Body of pancreas (tissue), 4 donors: ENCODE data around the gene ZNF420. TPM values are rescaled to one million over a fixed set of nuclear protein-coding genes. Genes with fewer than 3 reads are reported as not detected.
A peak's percentile ranks its signal among the peaks of the same experiment; 100 is the strongest.

Source experiments
- ATAC-seq: fragments of 150-250 bp; one replicate; pipeline ENCODE4 v1.9.1; 2016
- DNase-seq, 4 donors: peaks; one replicate each; pipeline ENCODE4 v3.0.0-alpha.2; 2019
- H3K27ac ChIP-seq, 4 donors: fragments of 200-600 bp; sonication (generic); 1 replicate in 3 of 4; 2 replicates in 1 of 4; pipeline versions ENCODE4 v1.5.1 to v1.6.1; 2016 to 2019; ENCODE audit warnings: mild to moderate bottlenecking in 1 of 4, mixed read lengths in 1 of 4, moderate library complexity in 1 of 4
- H3K27me3 ChIP-seq, 2 donors: fragments of 200-600 bp; sonication (generic); one replicate each; pipeline ENCODE4 v1.6.0; 2016; ENCODE audit warnings: mild to moderate bottlenecking in 1 of 2
- H3K36me3 ChIP-seq, 2 donors: fragments of 200-600 bp; sonication (generic); replicated peaks in 1 of 2; 2 replicates each; pipeline ENCODE4 v1.5.1; 2016; ENCODE audit warnings: low read depth in 2 of 2; ENCODE audit not compliant: insufficient read depth in 1 of 2
- H3K4me1 ChIP-seq: fragments of 200-600 bp; sonication (generic); one replicate; pipeline ENCODE4 v1.6.0; 2016
- H3K4me3 ChIP-seq, 2 donors: fragments of 200-600 bp; sonication (generic); 1 replicate in 1 of 2; 2 replicates in 1 of 2; pipeline ENCODE4 v1.5.1; 2016 to 2019
- H3K9me3 ChIP-seq, 3 donors: fragments of 200-600 bp; sonication (generic); 1 replicate in 2 of 3; 2 replicates in 1 of 3; pipeline ENCODE4 v1.5.1; 2016
- POLR2A ChIP-seq, 3 donors: fragments of 450-650 bp; IDR thresholded peaks; one replicate each; pipeline ENCODE4 v1.6.1; 2016; ENCODE audit warnings: antibody characterized with exemption in 3 of 3, mild to moderate bottlenecking in 2 of 3
- WGBS, 2 donors: methylation state at CpG; one replicate each; pipeline ENCODE4 v1.1.5; 2017; 5-methylcytosine and 5-hydroxymethylcytosine counted together
- intact Hi-C: fragments of 100-400 bp; cut with DNase I; formaldehyde crosslinking; loops from one replicate; pipeline ENCODE4 v1.15.1; 2023
- total RNA-seq, 2 donors: library from RNA; depleted of rRNA; stranded (reverse); fragments of >200 nt; gene quantifications; one replicate each; pipeline ENCODE4 v1.1.0, GENCODE V29; 2016
- TF ChIP-seq, protein P1 (sequence below), 7 experiments: fragments of 450-650 bp in 4 of 7; fragments of 200-600 bp in 3 of 7; sonication (generic) in 3 of 7; IDR thresholded peaks; one replicate each; pipeline ENCODE4 v1.5.1; 2016 to 2019; ENCODE audit warnings: antibody characterized with exemption in 7 of 7

Gene ZNF420
- 1 to 10 TPM; 2.6 to 4.4 TPM for total RNA-seq

- H3K36me3 ChIP-seq: no peaks in the 10 kb centered on the region
- TF ChIP-seq, protein P1, sequence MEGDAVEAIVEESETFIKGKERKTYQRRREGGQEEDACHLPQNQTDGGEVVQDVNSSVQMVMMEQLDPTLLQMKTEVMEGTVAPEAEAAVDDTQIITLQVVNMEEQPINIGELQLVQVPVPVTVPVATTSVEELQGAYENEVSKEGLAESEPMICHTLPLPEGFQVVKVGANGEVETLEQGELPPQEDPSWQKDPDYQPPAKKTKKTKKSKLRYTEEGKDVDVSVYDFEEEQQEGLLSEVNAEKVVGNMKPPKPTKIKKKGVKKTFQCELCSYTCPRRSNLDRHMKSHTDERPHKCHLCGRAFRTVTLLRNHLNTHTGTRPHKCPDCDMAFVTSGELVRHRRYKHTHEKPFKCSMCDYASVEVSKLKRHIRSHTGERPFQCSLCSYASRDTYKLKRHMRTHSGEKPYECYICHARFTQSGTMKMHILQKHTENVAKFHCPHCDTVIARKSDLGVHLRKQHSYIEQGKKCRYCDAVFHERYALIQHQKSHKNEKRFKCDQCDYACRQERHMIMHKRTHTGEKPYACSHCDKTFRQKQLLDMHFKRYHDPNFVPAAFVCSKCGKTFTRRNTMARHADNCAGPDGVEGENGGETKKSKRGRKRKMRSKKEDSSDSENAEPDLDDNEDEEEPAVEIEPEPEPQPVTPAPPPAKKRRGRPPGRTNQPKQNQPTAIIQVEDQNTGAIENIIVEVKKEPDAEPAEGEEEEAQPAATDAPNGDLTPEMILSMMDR (IDR thresholded peaks at IDR 0.05): peak in 2 of 7 experiments; percentile 9 to 12
- peak in 2 of 3 donors; percentile 65 for TF ChIP-seq POLR2A (IDR thresholded peaks at IDR 0.05)
- peak within 1 kb of the TSS; percentile 42 to 86 (median 73) for H3K27ac ChIP-seq
- ATAC-seq (peak; percentile 99), DNase-seq (peak; percentile 93 to 97 (median 94))
- peaks cover 11% of the 10 kb centered on the region for H3K4me1 ChIP-seq
- peak within 1 kb of the TSS; percentile 46 to 92 for H3K4me3 ChIP-seq
- peaks cover 0 to 8% (median 0%) of the 10 kb centered on the region in 3 donors for H3K9me3 ChIP-seq
- no peaks in the 10 kb centered on the region for H3K27me3 ChIP-seq
- intact Hi-C loops: no loop called here
- WGBS, 2 donors: 0% methylated on average over 6 to 60 of the region's 61 CpGs
Measured at GRCh38 chr19:37077934-37078716, at the start of gene ZNF420. Gene ZNF420, plus strand, starts transcription at chr19:37078433. Its CDS starts 10,686 bp downstream, at chr19:37089119.

DNA sequence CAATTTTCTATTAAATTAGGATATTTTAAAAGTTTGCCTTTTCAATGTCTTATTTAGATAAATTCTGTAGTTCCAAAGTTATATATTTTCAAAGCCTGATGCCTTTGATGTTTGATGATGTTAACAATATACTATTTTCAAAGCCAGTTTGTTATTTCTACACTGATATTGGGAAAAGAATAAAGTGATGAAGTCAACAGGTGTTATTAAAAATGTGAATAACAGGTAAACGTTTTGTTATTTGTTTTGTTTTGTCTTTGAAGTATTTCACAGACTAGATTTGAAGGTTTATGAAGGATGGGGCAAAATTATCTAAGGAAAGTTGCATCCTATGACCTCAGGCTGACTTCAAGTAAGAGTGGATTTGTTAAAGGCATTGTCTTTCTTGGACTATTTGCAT lies 33.1 kb upstream of the ZNF420 start:
- intact Hi-C loops: no loop called here
- TF ChIP-seq, protein P1 (IDR thresholded peaks at IDR 0.05): no peak
- no peak for TF ChIP-seq POLR2A (IDR thresholded peaks at IDR 0.05)
- H3K4me1 ChIP-seq: no peaks in the 10 kb centered on the region
- WGBS, 2 donors: 18 to 24% methylated on average over 1 of the region's 1 CpG
- no peaks in the 10 kb centered on the region for H3K27me3 ChIP-seq
- no peaks in the 10 kb centered on the region for H3K36me3 ChIP-seq
- no peak overlapping the region for H3K27ac ChIP-seq
- H3K9me3 ChIP-seq: peaks cover 0 to 9% (median 0%) of the 10 kb centered on the region in 3 donors
- ATAC-seq: no peak
- H3K4me3 ChIP-seq: no peak overlapping the region
- no peak for DNase-seq

- H3K27ac ChIP-seq: no peak overlapping the region
- WGBS, 2 donors: 90 to 95% methylated on average over 7 to 21 of the region's 22 CpGs
- no peak for TF ChIP-seq POLR2A (IDR thresholded peaks at IDR 0.05)
- TF ChIP-seq, protein P1 (IDR thresholded peaks at IDR 0.05): no peak
- H3K4me1 ChIP-seq: no peaks in the 10 kb centered on the region
- no peak overlapping the region for H3K4me3 ChIP-seq
- ATAC-seq (no peak), DNase-seq (no peak)
- H3K9me3 ChIP-seq: peaks cover 0 to 50% (median 0%) of the 10 kb centered on the region in 3 donors
- no peaks in the 10 kb centered on the region for H3K27me3 ChIP-seq
- intact Hi-C loops: no loop called here
- no peaks in the 10 kb centered on the region for H3K36me3 ChIP-seq
Measured at GRCh38 chr19:37055330-37055729, 22.9 kb upstream of the ZNF420 start.

GRCh38 chr19:37056776-37057175 lies 21.5 kb upstream of the ZNF420 start:
- DNase-seq: no peak
- no peak overlapping the region for H3K4me3 ChIP-seq
- peaks cover 0 to 60% (median 0%) of the 10 kb centered on the region in 3 donors for H3K9me3 ChIP-seq
- H3K36me3 ChIP-seq: no peaks in the 10 kb centered on the region
- 80 to 94% methylated on average over 4 to 24 of the region's 24 CpGs for WGBS, 2 donors
- no peak for TF ChIP-seq POLR2A (IDR thresholded peaks at IDR 0.05)
- TF ChIP-seq, protein P1 (IDR thresholded peaks at IDR 0.05): no peak
- no peak overlapping the region for H3K27ac ChIP-seq
- no peaks in the 10 kb centered on the region for H3K27me3 ChIP-seq
- no peak for ATAC-seq
- intact Hi-C loops: no loop called here
- no peaks in the 10 kb centered on the region for H3K4me1 ChIP-seq
